HepG2 (cell line): ENCODE measurements around the gene THRAP3. TPM values are rescaled to one million over a fixed set of nuclear protein-coding genes. Genes with fewer than 3 reads are reported as not detected.
A peak's percentile ranks its signal among the peaks of the same experiment; 100 is the strongest.

ENCODE experiments used
- ASH2L ChIP-seq: fragments of 300-600, 200-600 bp; sonication (generic); IDR thresholded peaks from 2 replicates; pipeline ENCODE4 v1.7.0; 2017; ENCODE audit warnings: low read depth, mild to moderate bottlenecking, moderate library complexity, mixed read lengths, low read length; ENCODE audit not compliant: insufficient read length
- GABPA ChIP-seq, 2 experiments: IDR thresholded peaks; 2 replicates each; pipeline ENCODE4 v1.6.1; 2011 to 2016; ENCODE audit warnings: low read depth in 2 of 2, low read length in 1 of 2, missing biosample characterization in 1 of 2, missing genetic modification characterization in 1 of 2
- GTF3A ChIP-seq: sonication (generic); formaldehyde crosslinking; conservative IDR thresholded peaks from 2 replicates; pipeline ENCODE4 v1.4.0; 2020; ENCODE audit warnings: mild to moderate bottlenecking, missing genetic modification reagents
- MYNN ChIP-seq: sonication (generic); formaldehyde crosslinking; IDR thresholded peaks from 2 replicates; pipeline ENCODE4 v1.4.0; 2020; ENCODE audit warnings: mild to moderate bottlenecking, low read depth, missing genetic modification reagents
- NR3C1 ChIP-seq: sonication (generic); formaldehyde crosslinking; IDR thresholded peaks from 2 replicates; pipeline ENCODE4 v1.4.0; 2020; ENCODE audit warnings: missing genetic modification reagents
- TCF12 ChIP-seq, 2 experiments: fragments of 450-650 bp in 1 of 2; sonication (generic) in 1 of 2; formaldehyde crosslinking in 1 of 2; IDR thresholded peaks; 2 replicates each; pipeline versions ENCODE4 v1.6.1 to v1.8.0; 2017 to 2022; ENCODE audit warnings: antibody characterized with exemption in 1 of 2, mild to moderate bottlenecking in 1 of 2, missing genetic modification reagents in 1 of 2, moderate library complexity in 1 of 2
- ZBTB38 ChIP-seq: sonication (generic); formaldehyde crosslinking; IDR thresholded peaks from 2 replicates; pipeline ENCODE4 v1.5.1; 2020; ENCODE audit warnings: mild to moderate bottlenecking, missing genetic modification reagents
- ZNF235 ChIP-seq: sonication (generic); formaldehyde crosslinking; IDR thresholded peaks from 2 replicates; pipeline ENCODE4 v1.8.1; 2023; ENCODE audit warnings: mild to moderate bottlenecking, missing genetic modification reagents, borderline replicate concordance
- ZNF331 ChIP-seq: sonication (generic); formaldehyde crosslinking; IDR thresholded peaks from 2 replicates; pipeline ENCODE4 v1.4.0; 2020; ENCODE audit warnings: missing genetic modification reagents
- ZNF362 ChIP-seq: sonication (generic); formaldehyde crosslinking; IDR thresholded peaks from 2 replicates; pipeline ENCODE4 v1.4.0; 2020; ENCODE audit warnings: missing genetic modification reagents, mild to moderate bottlenecking, borderline replicate concordance
- ZNF513 ChIP-seq: sonication (generic); formaldehyde crosslinking; conservative IDR thresholded peaks from 2 replicates; pipeline ENCODE4 v1.5.0; 2020; ENCODE audit warnings: missing genetic modification reagents
- ZNF576 ChIP-seq: sonication (generic); formaldehyde crosslinking; IDR thresholded peaks from 2 replicates; pipeline ENCODE4 v1.4.0; 2020; ENCODE audit warnings: mild to moderate bottlenecking, missing genetic modification reagents
- ZNF678 ChIP-seq: sonication (generic); formaldehyde crosslinking; IDR thresholded peaks from 2 replicates; pipeline ENCODE4 v1.4.0; 2020; ENCODE audit warnings: mild to moderate bottlenecking, missing genetic modification reagents
- ZNF788 ChIP-seq: sonication (generic); formaldehyde crosslinking; IDR thresholded peaks from 2 replicates; pipeline ENCODE4 v1.5.0; 2020; ENCODE audit warnings: mild to moderate bottlenecking, missing genetic modification reagents, borderline replicate concordance
- polyA plus RNA-seq, 8 experiments: library from polyadenylated mRNA; depleted of rRNA in 3 of 8; stranded (reverse) in 7 of 8; unstranded in 1 of 8; fragments of >200 nt; fragmentation: Illumina TruSeq in 4 of 8; extraction: Trizol in 4 of 8; gene quantifications; 2 replicates each; pipeline versions ENCODE4 v1.2.1 to v1.2.3, GENCODE V29; 2011 to 2016; ENCODE audit warnings: low read depth in 4 of 8, missing spikeins in 1 of 8, mixed read lengths in 1 of 8; ENCODE audit not compliant: insufficient read depth in 1 of 8
- total RNA-seq, 5 experiments: library from RNA; depleted of rRNA; stranded (reverse); fragments of >200 nt; fragmentation: Illumina TruSeq; extraction: Trizol; gene quantifications; 2 replicates each; pipeline ENCODE4 v1.2.3, GENCODE V29; 2016; ENCODE audit warnings: low read depth in 1 of 5
- TF ChIP-seq, protein P1 (sequence below): sonication (generic); formaldehyde crosslinking; IDR thresholded peaks from 2 replicates; pipeline ENCODE4 v1.5.0; 2020; ENCODE audit warnings: missing genetic modification reagents
- TF ChIP-seq, protein P2 (sequence below): sonication (generic); formaldehyde crosslinking; IDR thresholded peaks from 2 replicates; pipeline ENCODE4 v1.5.1; 2020; ENCODE audit warnings: mild to moderate bottlenecking, missing genetic modification reagents, moderate library complexity
- TF ChIP-seq, protein P3 (sequence below), 2 experiments: sonication (generic) in 1 of 2; formaldehyde crosslinking in 1 of 2; IDR thresholded peaks; 2 replicates each; pipeline versions ENCODE4 v1.5.1 to v1.6.1; 2011 to 2020; ENCODE audit warnings: borderline replicate concordance in 1 of 2, low read depth in 1 of 2, low read length in 1 of 2, mild to moderate bottlenecking in 1 of 2, missing genetic modification reagents in 1 of 2, moderate library complexity in 1 of 2

Gene THRAP3
- total and polyA plus RNA-seq, 2 of the 13 experiments (the other 11 are each of a cell fraction or from before 2014, with no cell fraction given): 45.0 to 92.6 TPM

GRCh38 chr1:36248250-36248894, 24.1 kb downstream of the THRAP3 start (continued):
- TF ChIP-seq GABPA (IDR thresholded peaks at IDR 0.05; ENCODE audit: low read depth, low read length) (no peak), GABPA (CRISPR knock-in tag; IDR thresholded peaks at IDR 0.05; ENCODE audit: low read depth) (0 out of 2 replicates have a peak, but pooled peaks have one; percentile 34), ZNF331 (CRISPR knock-in tag) (peak; percentile 60), GTF3A (CRISPR knock-in tag) (no peak), ASH2L (peak; percentile 79), ZNF678 (no peak), ZNF362 (CRISPR knock-in tag) (peak; percentile 98), MYNN (CRISPR knock-in tag) (no peak), TCF12 (IDR thresholded peaks at IDR 0.05) (no peak), TCF12 (CRISPR knock-in tag; IDR thresholded peaks at IDR 0.05) (no peak), NR3C1 (no peak), ZNF513 (CRISPR knock-in tag) (no peak), ZNF235 (CRISPR knock-in tag) (no peak), ZNF788 (CRISPR knock-in tag) (peak; percentile 63; the same call in 1 of the 2 replicates), ZBTB38 (no peak), ZNF576 (CRISPR knock-in tag) (no peak)
- TF ChIP-seq, protein P1, sequence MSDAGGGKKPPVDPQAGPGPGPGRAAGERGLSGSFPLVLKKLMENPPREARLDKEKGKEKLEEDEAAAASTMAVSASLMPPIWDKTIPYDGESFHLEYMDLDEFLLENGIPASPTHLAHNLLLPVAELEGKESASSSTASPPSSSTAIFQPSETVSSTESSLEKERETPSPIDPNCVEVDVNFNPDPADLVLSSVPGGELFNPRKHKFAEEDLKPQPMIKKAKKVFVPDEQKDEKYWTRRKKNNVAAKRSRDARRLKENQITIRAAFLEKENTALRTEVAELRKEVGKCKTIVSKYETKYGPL (CRISPR knock-in tag): no peak
- TF ChIP-seq, protein P2, sequence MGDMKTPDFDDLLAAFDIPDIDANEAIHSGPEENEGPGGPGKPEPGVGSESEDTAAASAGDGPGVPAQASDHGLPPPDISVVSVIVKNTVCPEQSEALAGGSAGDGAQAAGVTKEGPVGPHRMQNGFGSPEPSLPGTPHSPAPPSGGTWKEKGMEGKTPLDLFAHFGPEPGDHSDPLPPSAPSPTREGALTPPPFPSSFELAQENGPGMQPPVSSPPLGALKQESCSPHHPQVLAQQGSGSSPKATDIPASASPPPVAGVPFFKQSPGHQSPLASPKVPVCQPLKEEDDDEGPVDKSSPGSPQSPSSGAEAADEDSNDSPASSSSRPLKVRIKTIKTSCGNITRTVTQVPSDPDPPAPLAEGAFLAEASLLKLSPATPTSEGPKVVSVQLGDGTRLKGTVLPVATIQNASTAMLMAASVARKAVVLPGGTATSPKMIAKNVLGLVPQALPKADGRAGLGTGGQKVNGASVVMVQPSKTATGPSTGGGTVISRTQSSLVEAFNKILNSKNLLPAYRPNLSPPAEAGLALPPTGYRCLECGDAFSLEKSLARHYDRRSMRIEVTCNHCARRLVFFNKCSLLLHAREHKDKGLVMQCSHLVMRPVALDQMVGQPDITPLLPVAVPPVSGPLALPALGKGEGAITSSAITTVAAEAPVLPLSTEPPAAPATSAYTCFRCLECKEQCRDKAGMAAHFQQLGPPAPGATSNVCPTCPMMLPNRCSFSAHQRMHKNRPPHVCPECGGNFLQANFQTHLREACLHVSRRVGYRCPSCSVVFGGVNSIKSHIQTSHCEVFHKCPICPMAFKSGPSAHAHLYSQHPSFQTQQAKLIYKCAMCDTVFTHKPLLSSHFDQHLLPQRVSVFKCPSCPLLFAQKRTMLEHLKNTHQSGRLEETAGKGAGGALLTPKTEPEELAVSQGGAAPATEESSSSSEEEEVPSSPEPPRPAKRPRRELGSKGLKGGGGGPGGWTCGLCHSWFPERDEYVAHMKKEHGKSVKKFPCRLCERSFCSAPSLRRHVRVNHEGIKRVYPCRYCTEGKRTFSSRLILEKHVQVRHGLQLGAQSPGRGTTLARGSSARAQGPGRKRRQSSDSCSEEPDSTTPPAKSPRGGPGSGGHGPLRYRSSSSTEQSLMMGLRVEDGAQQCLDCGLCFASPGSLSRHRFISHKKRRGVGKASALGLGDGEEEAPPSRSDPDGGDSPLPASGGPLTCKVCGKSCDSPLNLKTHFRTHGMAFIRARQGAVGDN: no peak
- TF ChIP-seq, protein P3, sequence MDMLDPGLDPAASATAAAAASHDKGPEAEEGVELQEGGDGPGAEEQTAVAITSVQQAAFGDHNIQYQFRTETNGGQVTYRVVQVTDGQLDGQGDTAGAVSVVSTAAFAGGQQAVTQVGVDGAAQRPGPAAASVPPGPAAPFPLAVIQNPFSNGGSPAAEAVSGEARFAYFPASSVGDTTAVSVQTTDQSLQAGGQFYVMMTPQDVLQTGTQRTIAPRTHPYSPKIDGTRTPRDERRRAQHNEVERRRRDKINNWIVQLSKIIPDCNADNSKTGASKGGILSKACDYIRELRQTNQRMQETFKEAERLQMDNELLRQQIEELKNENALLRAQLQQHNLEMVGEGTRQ (IDR thresholded peaks at IDR 0.05; ENCODE audit: low read depth, low read length): no peak
- TF ChIP-seq, protein P3 (CRISPR knock-in tag; IDR thresholded peaks at IDR 0.05; ENCODE audit: borderline replicate concordance): no peak
